Measurements from ENCODE around the gene SPDYE4.

- no peak for TF ChIP-seq CTCF (IDR thresholded peaks at IDR 0.05; ENCODE audit: low read length)
- TF ChIP-seq EZH2 (IDR thresholded peaks at IDR 0.05; ENCODE audit: borderline replicate concordance, low read length): no peak
Measured at GRCh38 chr17:8781776-8782175, 23.4 kb upstream of the SPDYE4 start.

All from OCI-LY1 (cell line).